Measurements from ENCODE around the gene SCNN1A. TPM values are rescaled to one million over a fixed set of nuclear protein-coding genes. Genes with fewer than 3 reads are reported as not detected.

The SCNN1A gene
- total RNA-seq, 1 experiment from 2014 or later = 118 TPM

GRCh38 chr12:6315184-6315583 is 60.2 kb downstream of the SCNN1A start:
- H3K27me3 ChIP-seq (ENCODE audit: insufficient read depth, low read length) = no peaks in the 10 kb centered on the region
- DNase-seq (ENCODE audit: low read depth, low spot score) (no peak), ATAC-seq (no peak)
- no peak overlapping the region for H3K27ac ChIP-seq (ENCODE audit: low read depth, low read length)
- ChIA-PET CTCF (no interaction called here), POLR2A (no interaction called here), RAD21 (ENCODE audit: low non-redundant PET in 1 of 2, low total read pairs in 2 of 2, uncharacterized antibody in 2 of 2, unreplicated experiment in 2 of 2) (no interaction called here)
- H3K4me2 ChIP-seq (ENCODE audit: low read length) = no peak overlapping the region
- TF ChIP-seq TCF7L2 (IDR thresholded peaks at IDR 0.05; ENCODE audit: borderline replicate concordance, extremely low read depth, insufficient read depth, insufficient read length) (no peak), RAD21 (IDR thresholded peaks at IDR 0.05; ENCODE audit: low read depth) (no peak), EZH2 (IDR thresholded peaks at IDR 0.05) (no peak), CEBPB (IDR thresholded peaks at IDR 0.05; ENCODE audit: low read depth) (no peak), JUND (IDR thresholded peaks at IDR 0.05) (no peak), EGR1 (IDR thresholded peaks at IDR 0.05; ENCODE audit: low read depth) (no peak), SIN3A (IDR thresholded peaks at IDR 0.05; ENCODE audit: low read depth) (no peak), ZFX (IDR thresholded peaks at IDR 0.05) (no peak), CBX3 (IDR thresholded peaks at IDR 0.05; ENCODE audit: low read depth) (no peak), ELF1 (IDR thresholded peaks at IDR 0.05; ENCODE audit: borderline replicate concordance, low read depth) (no peak), ZNF274 (IDR thresholded peaks at IDR 0.05; ENCODE audit: low read depth, low read length) (no peak), POLR2AphosphoS5 (IDR thresholded peaks at IDR 0.05; ENCODE audit: low read depth, low read length) (no peak), YY1 (IDR thresholded peaks at IDR 0.05; ENCODE audit: extremely low read depth, insufficient replicate concordance, low read depth, low read length) (no peak), EZH2phosphoT487 (IDR thresholded peaks at IDR 0.05; ENCODE audit: borderline replicate concordance) (no peak), REST (IDR thresholded peaks at IDR 0.05; ENCODE audit: low read depth) (no peak)
- TF ChIP-seq, protein P1, sequence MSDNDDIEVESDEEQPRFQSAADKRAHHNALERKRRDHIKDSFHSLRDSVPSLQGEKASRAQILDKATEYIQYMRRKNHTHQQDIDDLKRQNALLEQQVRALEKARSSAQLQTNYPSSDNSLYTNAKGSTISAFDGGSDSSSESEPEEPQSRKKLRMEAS (IDR thresholded peaks at IDR 0.05) = no peak
- no peak overlapping the region for H3K4me3 ChIP-seq (replicated peaks in 1 of 2; ENCODE audit: low read depth in 1 of 2, low read length in 2 of 2)
- H3K79me2 ChIP-seq (ENCODE audit: insufficient read depth, low read length) = no peaks in the 10 kb centered on the region
- no TSS peak for BruUV-seq (replicated peaks)
- no peak overlapping the region for H2AFZ ChIP-seq (ENCODE audit: low read depth, low read length, poor library complexity, severe bottlenecking)
- H3K9ac ChIP-seq (ENCODE audit: low read length) = no peak overlapping the region
- H3K9me2 ChIP-seq (ENCODE audit: insufficient read depth) = no peaks in the 10 kb centered on the region
- H3K4me1 ChIP-seq (ENCODE audit: control insufficient read depth in 1 of 2, insufficient read depth in 2 of 2, low read length in 2 of 2) = peaks cover 27 to 33% of the 10 kb centered on the region in 2 experiments
- H3K36me3 ChIP-seq (ENCODE audit: control insufficient read depth in 1 of 2, insufficient read depth in 2 of 2, low read length in 2 of 2) = peaks cover 0 to 12% of the 10 kb centered on the region in 2 experiments; a peak in 2 of 4 replicates
- H4K20me1 ChIP-seq (ENCODE audit: insufficient read depth) = no peaks in the 10 kb centered on the region
- H3K9me3 ChIP-seq (ENCODE audit: control insufficient read depth in 1 of 2, insufficient read depth in 1 of 2, low read depth in 1 of 2, low read length in 2 of 2) = no peaks in the 10 kb centered on the region
- intact Hi-C loops (cut with micrococcal nuclease) = no loop called here
